Ishikawa (cell line): ENCODE results near the gene CIC.
A peak's percentile ranks its signal among the peaks of the same experiment; 100 is the strongest.

ENCODE experiments used
- CEBPB ChIP-seq: IDR thresholded peaks from 2 replicates; pipeline ENCODE4 v1.6.1; 2012
- CREB1 ChIP-seq: IDR thresholded peaks from 2 replicates; pipeline ENCODE4 v1.6.1; 2012; ENCODE audit warnings: low read depth
- EGR1 ChIP-seq: IDR thresholded peaks from 2 replicates; pipeline ENCODE4 v1.6.1; 2012
- EP300 ChIP-seq: IDR thresholded peaks from 2 replicates; pipeline ENCODE4 v1.6.1; 2012; ENCODE audit warnings: borderline replicate concordance
- FOXM1 ChIP-seq: IDR thresholded peaks from 2 replicates; pipeline ENCODE4 v1.6.1; 2012; ENCODE audit warnings: low read depth, borderline replicate concordance
- NFIC ChIP-seq: IDR thresholded peaks from 2 replicates; pipeline ENCODE4 v1.6.1; 2012
- RAD21 ChIP-seq: IDR thresholded peaks from 2 replicates; pipeline ENCODE4 v1.6.1; 2012; ENCODE audit warnings: low read depth
- TAF1 ChIP-seq: IDR thresholded peaks from 2 replicates; pipeline ENCODE4 v1.6.1; 2012; ENCODE audit warnings: low read depth, mild to moderate bottlenecking
- TCF12 ChIP-seq: IDR thresholded peaks from 2 replicates; pipeline ENCODE4 v1.6.1; 2012; ENCODE audit warnings: low read depth
- TEAD4 ChIP-seq: IDR thresholded peaks from 2 replicates; pipeline ENCODE4 v1.6.1; 2012
- YY1 ChIP-seq: IDR thresholded peaks from 2 replicates; pipeline ENCODE4 v1.6.1; 2012; ENCODE audit warnings: low read depth
- ZBTB7A ChIP-seq: IDR thresholded peaks from 2 replicates; pipeline ENCODE4 v1.6.1; 2012; ENCODE audit warnings: low read depth
- TF ChIP-seq, protein P1 (sequence below): IDR thresholded peaks from 2 replicates; pipeline ENCODE4 v1.6.1; 2012
- TF ChIP-seq, protein P2 (sequence below): IDR thresholded peaks from 2 replicates; pipeline ENCODE4 v1.6.1; 2012
- TF ChIP-seq, protein P3 (sequence below): IDR thresholded peaks from 2 replicates; pipeline ENCODE4 v1.6.1; 2012; ENCODE audit warnings: low read depth, mild to moderate bottlenecking

CIC gene

DNA sequence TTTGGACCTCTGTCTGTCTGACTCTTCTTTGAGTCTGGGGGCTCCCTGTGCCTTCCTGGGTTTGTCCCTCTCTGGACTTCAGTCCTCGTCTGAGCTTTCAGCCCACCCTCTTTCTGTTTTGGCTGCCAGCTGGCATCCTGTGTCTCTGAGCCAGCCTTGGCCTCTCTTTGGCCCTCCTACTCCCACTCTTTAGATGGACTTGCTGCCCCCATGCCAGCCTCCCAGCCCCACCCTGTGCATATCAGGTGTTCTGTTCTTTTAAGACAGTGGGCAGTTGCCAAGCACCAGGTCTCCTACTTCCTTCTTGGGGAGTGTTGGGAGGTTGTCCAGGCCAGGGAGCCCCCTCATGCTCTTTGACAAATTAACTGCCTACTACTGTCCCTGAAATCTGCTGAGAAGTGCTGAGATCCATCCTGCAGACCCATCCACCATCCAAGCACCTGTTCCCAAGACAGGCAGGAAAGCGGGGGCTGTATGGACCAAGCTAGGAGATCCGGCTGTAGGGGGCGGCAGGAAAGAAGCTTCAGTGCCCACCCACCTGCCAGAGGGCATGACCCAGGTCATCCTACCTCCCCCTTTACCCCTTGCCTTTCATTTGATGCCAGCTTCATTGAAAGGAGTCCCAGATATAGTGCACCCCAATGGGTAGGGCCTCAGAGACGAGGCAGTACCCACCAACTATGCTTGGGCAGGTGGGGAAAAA is 9.6 kb downstream of the CIC start:
- no peak for TF ChIP-seq RAD21
- TF ChIP-seq TAF1, result no peak
- TF ChIP-seq EGR1, result no peak
- no peak for TF ChIP-seq FOXM1
- no peak for TF ChIP-seq YY1
- TF ChIP-seq, protein P1, sequence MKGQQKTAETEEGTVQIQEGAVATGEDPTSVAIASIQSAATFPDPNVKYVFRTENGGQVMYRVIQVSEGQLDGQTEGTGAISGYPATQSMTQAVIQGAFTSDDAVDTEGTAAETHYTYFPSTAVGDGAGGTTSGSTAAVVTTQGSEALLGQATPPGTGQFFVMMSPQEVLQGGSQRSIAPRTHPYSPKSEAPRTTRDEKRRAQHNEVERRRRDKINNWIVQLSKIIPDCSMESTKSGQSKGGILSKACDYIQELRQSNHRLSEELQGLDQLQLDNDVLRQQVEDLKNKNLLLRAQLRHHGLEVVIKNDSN, result no peak
- TF ChIP-seq, protein P2, sequence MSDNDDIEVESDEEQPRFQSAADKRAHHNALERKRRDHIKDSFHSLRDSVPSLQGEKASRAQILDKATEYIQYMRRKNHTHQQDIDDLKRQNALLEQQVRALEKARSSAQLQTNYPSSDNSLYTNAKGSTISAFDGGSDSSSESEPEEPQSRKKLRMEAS, result no peak
- no peak for TF ChIP-seq CEBPB
- TF ChIP-seq CREB1, result no peak
- TF ChIP-seq, protein P3, sequence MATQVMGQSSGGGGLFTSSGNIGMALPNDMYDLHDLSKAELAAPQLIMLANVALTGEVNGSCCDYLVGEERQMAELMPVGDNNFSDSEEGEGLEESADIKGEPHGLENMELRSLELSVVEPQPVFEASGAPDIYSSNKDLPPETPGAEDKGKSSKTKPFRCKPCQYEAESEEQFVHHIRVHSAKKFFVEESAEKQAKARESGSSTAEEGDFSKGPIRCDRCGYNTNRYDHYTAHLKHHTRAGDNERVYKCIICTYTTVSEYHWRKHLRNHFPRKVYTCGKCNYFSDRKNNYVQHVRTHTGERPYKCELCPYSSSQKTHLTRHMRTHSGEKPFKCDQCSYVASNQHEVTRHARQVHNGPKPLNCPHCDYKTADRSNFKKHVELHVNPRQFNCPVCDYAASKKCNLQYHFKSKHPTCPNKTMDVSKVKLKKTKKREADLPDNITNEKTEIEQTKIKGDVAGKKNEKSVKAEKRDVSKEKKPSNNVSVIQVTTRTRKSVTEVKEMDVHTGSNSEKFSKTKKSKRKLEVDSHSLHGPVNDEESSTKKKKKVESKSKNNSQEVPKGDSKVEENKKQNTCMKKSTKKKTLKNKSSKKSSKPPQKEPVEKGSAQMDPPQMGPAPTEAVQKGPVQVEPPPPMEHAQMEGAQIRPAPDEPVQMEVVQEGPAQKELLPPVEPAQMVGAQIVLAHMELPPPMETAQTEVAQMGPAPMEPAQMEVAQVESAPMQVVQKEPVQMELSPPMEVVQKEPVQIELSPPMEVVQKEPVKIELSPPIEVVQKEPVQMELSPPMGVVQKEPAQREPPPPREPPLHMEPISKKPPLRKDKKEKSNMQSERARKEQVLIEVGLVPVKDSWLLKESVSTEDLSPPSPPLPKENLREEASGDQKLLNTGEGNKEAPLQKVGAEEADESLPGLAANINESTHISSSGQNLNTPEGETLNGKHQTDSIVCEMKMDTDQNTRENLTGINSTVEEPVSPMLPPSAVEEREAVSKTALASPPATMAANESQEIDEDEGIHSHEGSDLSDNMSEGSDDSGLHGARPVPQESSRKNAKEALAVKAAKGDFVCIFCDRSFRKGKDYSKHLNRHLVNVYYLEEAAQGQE, result no peak
- TF ChIP-seq NFIC, result no peak
- TF ChIP-seq ZBTB7A, result no peak
- TF ChIP-seq TCF12, result no peak
- TF ChIP-seq EP300, result no peak
- no peak for TF ChIP-seq TEAD4

DNA sequence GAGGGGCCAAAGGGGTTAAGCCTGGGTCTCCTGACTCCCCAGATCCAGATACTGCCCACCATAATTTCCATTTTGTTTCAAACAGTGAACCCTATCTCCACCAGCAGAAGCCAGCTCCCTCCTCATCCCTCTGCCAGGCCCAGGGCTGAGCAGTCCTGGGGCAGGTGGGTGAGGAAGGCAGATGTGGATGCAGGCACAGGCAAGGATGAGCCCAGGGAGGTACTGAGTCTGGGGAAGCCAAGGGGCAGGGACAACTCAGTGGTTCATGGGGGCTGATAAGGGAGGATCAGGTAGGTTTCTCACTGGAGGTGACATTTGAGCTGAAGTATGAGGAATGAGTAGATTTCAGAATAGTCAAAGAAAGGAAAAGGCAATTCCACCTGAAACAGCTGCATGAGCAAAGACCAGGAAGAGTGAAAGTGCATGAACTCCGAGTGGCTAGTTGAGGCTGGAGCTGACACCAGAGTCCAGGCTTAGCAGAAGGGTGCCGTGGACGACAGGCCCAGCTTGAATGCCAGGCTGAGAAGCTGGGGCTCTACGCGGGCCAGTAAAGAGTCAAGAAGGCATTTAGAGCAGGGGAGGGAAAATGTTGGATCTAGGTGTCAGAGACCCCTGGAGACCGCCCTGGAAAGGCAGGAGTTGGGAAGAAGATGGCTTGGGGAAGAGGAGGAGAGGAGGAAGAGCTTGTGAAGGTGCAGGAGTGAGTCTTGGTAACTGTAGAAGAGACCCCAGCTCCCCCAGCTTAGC is 10.3 kb downstream of the CIC start:
- TF ChIP-seq, protein P3, result no peak
- TF ChIP-seq ZBTB7A, result no peak
- TF ChIP-seq NFIC, result no peak
- TF ChIP-seq, protein P1, result no peak
- no peak for TF ChIP-seq TEAD4
- TF ChIP-seq, protein P2, result no peak
- no peak for TF ChIP-seq TCF12
- no peak for TF ChIP-seq EGR1
- no peak for TF ChIP-seq CEBPB
- TF ChIP-seq CREB1, result no peak
- TF ChIP-seq YY1, result no peak
- TF ChIP-seq RAD21, result no peak
- TF ChIP-seq TAF1, result no peak
- TF ChIP-seq FOXM1, result no peak
- no peak for TF ChIP-seq EP300

DNA sequence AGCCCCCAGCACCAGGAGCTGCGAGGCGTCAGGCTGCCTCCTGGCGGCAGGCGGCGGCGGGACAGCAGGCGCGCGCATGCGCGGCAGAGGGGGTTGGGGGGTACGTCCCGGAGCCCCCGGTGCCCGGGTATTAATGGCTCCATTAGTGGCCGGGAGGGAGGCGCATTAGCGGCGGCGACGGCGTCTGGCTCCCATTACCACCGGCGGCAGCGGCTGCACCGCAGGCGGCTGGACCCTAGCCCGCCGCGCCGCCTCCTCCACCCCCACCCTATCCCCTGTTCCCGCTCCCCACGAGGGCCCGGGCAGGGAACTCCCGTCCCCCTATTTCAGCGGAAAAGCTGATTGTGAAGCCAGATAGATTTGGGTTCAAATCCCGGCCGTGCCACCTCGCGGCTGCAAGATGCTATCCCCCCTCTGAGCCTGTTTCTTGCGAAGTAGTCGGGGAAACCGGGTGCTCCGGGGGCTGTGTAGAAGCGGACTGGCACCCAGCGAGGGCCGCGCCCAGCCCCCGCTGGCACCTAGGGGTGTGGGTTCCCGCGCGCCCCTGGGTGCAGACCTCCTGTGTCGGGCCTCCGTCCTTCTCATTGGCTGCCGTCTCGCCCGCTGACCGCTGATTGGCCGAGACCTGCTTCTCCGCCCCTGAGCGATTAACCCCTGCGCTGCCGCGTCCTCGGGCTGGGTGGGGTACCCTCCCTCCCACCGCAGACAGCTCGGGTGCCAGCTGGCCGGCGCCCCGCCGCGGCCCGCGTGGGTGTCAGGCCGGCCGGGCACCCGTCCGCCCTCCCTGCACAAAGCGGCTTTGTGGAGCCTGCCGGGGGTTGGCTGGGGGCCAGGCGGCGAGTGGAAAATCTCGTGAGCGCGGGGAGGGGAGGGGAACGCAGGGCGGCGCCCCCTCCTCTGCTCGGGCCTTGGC is 11.1 kb downstream of the CIC start:
- TF ChIP-seq YY1 (no peak), RAD21 (peak; percentile 70), ZBTB7A (peak; percentile 81), TCF12 (peak; percentile 49), FOXM1 (no peak), CREB1 (no peak), TAF1 (peak; percentile 58), EGR1 (peak; percentile 94), NFIC (peak; percentile 87), EP300 (peak; percentile 57; the same call in 1 of the 2 replicates), CEBPB (no peak)
- TF ChIP-seq, protein P2, result peak; percentile 45; the same call in 1 of the 2 replicates
- TF ChIP-seq, protein P1, result no peak; the same call in 1 of the 2 replicates

DNA sequence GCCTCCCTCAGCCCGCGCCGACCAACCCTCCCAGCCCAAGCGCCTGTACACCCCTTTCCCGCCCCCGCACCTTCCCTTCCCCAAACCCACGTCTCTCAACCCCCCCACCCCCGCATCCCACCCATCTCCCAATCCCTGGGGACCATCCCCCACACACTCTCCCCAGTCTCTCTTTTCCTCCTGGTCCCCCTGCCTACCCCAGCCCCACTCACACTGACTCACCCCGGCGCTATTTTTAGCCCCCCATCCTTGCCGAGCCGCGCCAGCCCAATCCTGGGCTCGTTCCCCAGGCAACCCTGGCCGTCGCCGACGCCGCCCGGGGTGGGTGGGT is 11.7 kb downstream of the CIC start:
- no peak for TF ChIP-seq CREB1
- TF ChIP-seq ZBTB7A, result no peak; the same call in 1 of the 2 replicates
- TF ChIP-seq EGR1, result no peak
- no peak for TF ChIP-seq RAD21
- TF ChIP-seq TEAD4, result no peak
- no peak for TF ChIP-seq TAF1
- TF ChIP-seq NFIC, result no peak
- TF ChIP-seq, protein P3, result no peak
- no peak; the same call in 1 of the 2 replicates for TF ChIP-seq TCF12
- no peak for TF ChIP-seq CEBPB
- TF ChIP-seq EP300, result no peak
- TF ChIP-seq, protein P1, result no peak
- TF ChIP-seq YY1, result no peak
